Ovary (tissue), 9 donors: ENCODE data around the gene QSOX2. TPM values are rescaled to one million over a fixed set of nuclear protein-coding genes. Genes with fewer than 3 reads are reported as not detected.
A peak's percentile ranks its signal among the peaks of the same experiment; 100 is the strongest.

ENCODE experiments used
- DNase-seq, 5 donors: peaks; one replicate each; pipeline ENCODE4 v3.0.0-alpha.2; 2019 to 2020
- H3K27ac ChIP-seq, 2 donors: fragments of 200-600 bp; one replicate each; pipeline versions ENCODE4 v1.5.1 to v1.8.0; 2019 to 2022
- H3K27me3 ChIP-seq: fragments of 200-600 bp; one replicate; pipeline ENCODE4 v1.8.0; 2022
- H3K36me3 ChIP-seq: fragments of 200-600 bp; sonication (generic); one replicate; pipeline ENCODE4 v1.5.1; 2019
- H3K4me1 ChIP-seq: one replicate; pipeline ENCODE4 v1.8.1; 2013; ENCODE audit warnings: mild to moderate bottlenecking, moderate library complexity; ENCODE audit not compliant: insufficient read depth
- H3K4me3 ChIP-seq: fragments of 200-600 bp; sonication (generic); one replicate; pipeline ENCODE4 v1.5.1; 2017
- H3K9me3 ChIP-seq, 2 donors: fragments of 200-600 bp in 1 of 2; sonication (generic) in 1 of 2; one replicate each; pipeline versions ENCODE4 v1.5.1 to v1.8.1; 2013 to 2019; ENCODE audit warnings: mild to moderate bottlenecking in 1 of 2, moderate library complexity in 1 of 2
- CTCF ChIP-seq, 3 donors: fragments of 450-650 bp in 2 of 3; fragments of 200-600 bp in 1 of 3; IDR thresholded peaks; one replicate each; pipeline versions ENCODE4 v1.5.1 to v1.8.0; 2016 to 2022; ENCODE audit warnings: antibody characterized with exemption in 3 of 3, mild to moderate bottlenecking in 1 of 3
- EP300 ChIP-seq: sonication (generic); formaldehyde crosslinking; IDR thresholded peaks from one replicate; pipeline ENCODE4 v1.6.1; 2017; ENCODE audit warnings: antibody characterized with exemption
- POLR2A ChIP-seq: fragments of 450-650 bp; IDR thresholded peaks from one replicate; pipeline ENCODE4 v1.6.1; 2017; ENCODE audit warnings: antibody characterized with exemption, mild to moderate bottlenecking, moderate library complexity
- WGBS, 3 donors: extraction: QIAGEN DNeasy Blood & Tissue Kit in 1 of 3; methylation state at CpG; one replicate each; pipeline versions ENCODE4 v1.1.5 to v1.1.7; 2013 to 2017; 5-methylcytosine and 5-hydroxymethylcytosine counted together
- intact Hi-C, 4 donors: fragments of 100-400 bp; cut with DNase I; formaldehyde crosslinking; loops; one replicate each; pipeline versions ENCODE4 v1.11.0 to v1.15.1; 2022 to 2023
- polyA plus RNA-seq, 2 donors: library from polyadenylated mRNA; stranded (reverse); fragments of 200-250 nt in 1 of 2; fragments of 350-450 nt in 1 of 2; fragmentation: Illumina TruSeq in 1 of 2; extraction: RNeasy Lipid Tissue Mini Kit (QIAGEN cat#74804) in 1 of 2; gene quantifications; one replicate each; pipeline ENCODE4 v1.2.3, GENCODE V29; 2013 to 2014
- total RNA-seq, 7 donors: library from RNA; depleted of rRNA in 2 of 7; stranded (reverse); fragments of >200 nt in 2 of 7; fragmentation: NEBNext Ultra II Directional in 3 of 7; extraction: Animal tissue kit (Norgen Biotek cat#: 25700) in 3 of 7; gene quantifications; one replicate each; pipeline versions ENCODE4 v1.1.0 to v1.2.4, GENCODE V29; 2016 to 2023
- donor health status: DM: no; HTN: no; CAD: no; lungs with moderate emphysema.
- donor health status: DM: no; HTN: no; CAD: no.
- donor health status: Bipolar disorder and iron deficiency.
- donor health status: DM: yes; HTN: yes; CAD: no.
- donor health status: DM: no; HTN: no; CAD: no.
- donor health status: DM: yes; HTN: yes; CAD: no.

The QSOX2 gene
- total and polyA plus RNA-seq, 9 donors, result 5.6 to 14.3 (median 7.8) TPM

GRCh38 chr9:136254381-136255165 lies 9.0 kb upstream of the QSOX2 start:
- H3K4me3 ChIP-seq, result no peak overlapping the region
- no peak for TF ChIP-seq EP300
- no peak for TF ChIP-seq CTCF (IDR thresholded peaks at IDR 0.05)
- no peak for TF ChIP-seq POLR2A
- H3K27ac ChIP-seq, result peak overlapping the region in 1 of 2 donors; percentile 57
- H3K36me3 ChIP-seq, result no peaks in the 10 kb centered on the region
- WGBS, 3 donors, result 24% methylated on average over 23 to 25 of the region's 25 CpGs
- peaks cover 21% of the 10 kb centered on the region for H3K4me1 ChIP-seq
- no peaks in the 10 kb centered on the region for H3K27me3 ChIP-seq
- intact Hi-C loops, result no loop called here
- H3K9me3 ChIP-seq, result no peaks in the 10 kb centered on the region
- peak; percentile 56 to 83 (median 71) for DNase-seq

GRCh38 chr9:136253246-136254130 lies 7.9 kb upstream of the QSOX2 start:
- no peaks in the 10 kb centered on the region for H3K9me3 ChIP-seq
- 87 to 90% (median 89%) methylated on average over 32 of the region's 32 CpGs for WGBS, 3 donors
- no peaks in the 10 kb centered on the region for H3K36me3 ChIP-seq
- H3K4me1 ChIP-seq, result peaks cover 21% of the 10 kb centered on the region
- H3K27me3 ChIP-seq, result no peaks in the 10 kb centered on the region
- no peak for TF ChIP-seq EP300
- no peak overlapping the region for H3K4me3 ChIP-seq
- intact Hi-C loops, result no loop called here
- no peak for DNase-seq
- no peak overlapping the region for H3K27ac ChIP-seq

- DNase-seq, result no peak
- 91 to 96% (median 95%) methylated on average over 6 to 10 of the region's 10 CpGs for WGBS, 3 donors
- TF ChIP-seq EP300, result no peak
- no peak for TF ChIP-seq POLR2A
- no peak for TF ChIP-seq CTCF (IDR thresholded peaks at IDR 0.05)
Measured at GRCh38 chr9:136252846-136253245, 7.2 kb upstream of the QSOX2 start.

GRCh38 chr9:136252281-136252680 lies 6.7 kb upstream of the QSOX2 start:
- no peak overlapping the region for H3K27ac ChIP-seq
- H3K9me3 ChIP-seq, result no peaks in the 10 kb centered on the region
- H3K4me1 ChIP-seq, result peaks cover 21% of the 10 kb centered on the region
- TF ChIP-seq POLR2A (no peak), CTCF (IDR thresholded peaks at IDR 0.05) (no peak), EP300 (no peak)
- no peak for DNase-seq
- 87 to 93% (median 91%) methylated on average over 21 to 29 of the region's 29 CpGs for WGBS, 3 donors
- H3K36me3 ChIP-seq, result no peaks in the 10 kb centered on the region
- H3K27me3 ChIP-seq, result no peaks in the 10 kb centered on the region
- intact Hi-C loops, result no loop called here
- H3K4me3 ChIP-seq, result no peak overlapping the region

More at GRCh38 chr9:136252846-136253245, 7.2 kb upstream of the QSOX2 start:
- Histone ChIP-seq H3K27me3 (no peaks in the 10 kb centered on the region), H3K36me3 (no peaks in the 10 kb centered on the region), H3K9me3 (no peaks in the 10 kb centered on the region), H3K4me1 (peaks cover 21% of the 10 kb centered on the region), H3K27ac (no peak overlapping the region), H3K4me3 (no peak overlapping the region)
- intact Hi-C loops, result no loop called here
